Activated CD8-positive, alpha-beta T cell treated with anti-CD3 and anti-CD28 coated beads, Interleukin-2, amount 10 ng/mL, durations not matched to agents 7 days and 5 days (primary cell): ENCODE measurements around the gene EPB41L1. TPM values are rescaled to one million over a fixed set of nuclear protein-coding genes. Genes with fewer than 3 reads are reported as not detected.

Source experiments
- ATAC-seq: fragments of 150-1000 bp; cut with Tn5 transposase; one replicate; pipeline ENCODE4 v1.10.0; 2021; ENCODE audit warnings: moderate library complexity
- CTCF ChIA-PET: fragments of 350-600 bp; sonication (Branson Sonifier 250); formaldehyde crosslinking; loops from one replicate; lab custom pipeline; 2021; ENCODE audit warnings: antibody characterized with exemption; lab: Charles Lee
- POLR2A ChIA-PET: fragments of 350-600 bp; sonication (Branson Sonifier 250); formaldehyde crosslinking; loops from one replicate; lab custom pipeline; 2021; ENCODE audit warnings: antibody characterized with exemption; lab: Charles Lee
- DNase-seq: peaks from one replicate; pipeline ENCODE4 v3.0.0-alpha.2; 2020
- H3K27ac Mint-ChIP-seq: one replicate; pipeline ENCODE4 v1.8.0; 2021; ENCODE audit warnings: mild to moderate bottlenecking, mixed read lengths
- H3K27me3 Mint-ChIP-seq: one replicate; pipeline ENCODE4 v1.8.0; 2021; ENCODE audit warnings: low read depth, mixed read lengths
- H3K36me3 Mint-ChIP-seq: one replicate; pipeline ENCODE4 v1.8.0; 2021; ENCODE audit warnings: low read depth, mixed read lengths
- H3K4me1 Mint-ChIP-seq: one replicate; pipeline ENCODE4 v1.8.0; 2021; ENCODE audit warnings: low read depth, mixed read lengths
- H3K4me3 Mint-ChIP-seq: one replicate; pipeline ENCODE4 v1.8.0; 2021; ENCODE audit warnings: mild to moderate bottlenecking, mixed read lengths
- H3K9me3 Mint-ChIP-seq: one replicate; pipeline ENCODE4 v1.8.0; 2022; ENCODE audit warnings: mixed read lengths; ENCODE audit not compliant: insufficient read depth
- total RNA-seq, 2 experiments: library from RNA; stranded (reverse); gene quantifications; one replicate each; pipeline ENCODE4 v1.2.3, GENCODE V29; 2021

Gene EPB41L1
- total RNA-seq, 2 experiments from 2014 or later, result not detected

- CTCF ChIA-PET, result no interaction called here
- H3K9me3 Mint-ChIP-seq, result no peaks in the 10 kb centered on the region
- DNase-seq (no peak), ATAC-seq (no peak)
- H3K27me3 Mint-ChIP-seq, result no peaks in the 10 kb centered on the region
- no peak overlapping the region for H3K27ac Mint-ChIP-seq
- H3K4me1 Mint-ChIP-seq, result no peaks in the 10 kb centered on the region
- no peak overlapping the region for H3K4me3 Mint-ChIP-seq
- H3K36me3 Mint-ChIP-seq, result no peaks in the 10 kb centered on the region
- POLR2A ChIA-PET, result interaction anchor here (0.6 kb wide), 1 partner anchor 179 kb away, joined by 3 read pairs; no protein-coding TSS in a partner anchor
These were observed 120.5 kb downstream of the EPB41L1 start for GRCh38 chr20:36275011-36275410.

- ChIA-PET POLR2A (no interaction called here), CTCF (no interaction called here)
- no peak for ATAC-seq
- no peak for DNase-seq
- no peaks in the 10 kb centered on the region for H3K9me3 Mint-ChIP-seq
- no peak overlapping the region for H3K27ac Mint-ChIP-seq
- H3K4me3 Mint-ChIP-seq, result no peak overlapping the region
- H3K4me1 Mint-ChIP-seq, result no peaks in the 10 kb centered on the region
- H3K36me3 Mint-ChIP-seq, result no peaks in the 10 kb centered on the region
- no peaks in the 10 kb centered on the region for H3K27me3 Mint-ChIP-seq
These were observed 121.1 kb downstream of the EPB41L1 start for GRCh38 chr20:36275441-36276189.

- Mint-ChIP-seq H3K4me1 (no peaks in the 10 kb centered on the region), H3K27me3 (peaks cover 2% of the 10 kb centered on the region), H3K9me3 (no peaks in the 10 kb centered on the region), H3K36me3 (no peaks in the 10 kb centered on the region), H3K4me3 (no peak overlapping the region), H3K27ac (no peak overlapping the region)
- ATAC-seq, result no peak
- CTCF ChIA-PET, result interaction anchor here (1.2 kb wide), 1 partner anchor 75 kb away, joined by 3 read pairs; no protein-coding TSS in a partner anchor
- no peak for DNase-seq
- POLR2A ChIA-PET, result no interaction called here
These were observed 123.0 kb downstream of the EPB41L1 start for GRCh38 chr20:36277546-36277945.

GRCh38 chr20:36279362-36279761 is 124.8 kb downstream of the EPB41L1 start:
- DNase-seq (no peak), ATAC-seq (no peak)
- no peaks in the 10 kb centered on the region for H3K36me3 Mint-ChIP-seq
- H3K27ac Mint-ChIP-seq, result no peak overlapping the region
- H3K27me3 Mint-ChIP-seq, result peaks cover 2% of the 10 kb centered on the region
- H3K9me3 Mint-ChIP-seq, result no peaks in the 10 kb centered on the region
- POLR2A ChIA-PET, result no interaction called here
- H3K4me1 Mint-ChIP-seq, result no peaks in the 10 kb centered on the region
- no peak overlapping the region for H3K4me3 Mint-ChIP-seq
- CTCF ChIA-PET, result interaction anchor here (1.5 kb wide), 1 partner anchor 77 kb away, joined by 4 read pairs; no protein-coding TSS in a partner anchor

GRCh38 chr20:36279776-36280175 is 125.2 kb downstream of the EPB41L1 start:
- Mint-ChIP-seq H3K4me3 (no peak overlapping the region), H3K9me3 (no peaks in the 10 kb centered on the region), H3K36me3 (no peaks in the 10 kb centered on the region), H3K27ac (no peak overlapping the region), H3K4me1 (no peaks in the 10 kb centered on the region), H3K27me3 (peaks cover 2% of the 10 kb centered on the region)
- POLR2A ChIA-PET, result no interaction called here
- DNase-seq, result no peak
- CTCF ChIA-PET, result interaction anchor here (1.4 kb wide), 1 partner anchor 77 kb away, joined by 4 read pairs; no protein-coding TSS in a partner anchor
- no peak for ATAC-seq

- Mint-ChIP-seq H3K27me3 (peaks cover 2% of the 10 kb centered on the region), H3K4me3 (no peak overlapping the region), H3K36me3 (no peaks in the 10 kb centered on the region), H3K4me1 (no peaks in the 10 kb centered on the region), H3K27ac (no peak overlapping the region), H3K9me3 (no peaks in the 10 kb centered on the region)
- CTCF ChIA-PET, result no interaction called here
- POLR2A ChIA-PET, result no interaction called here
- DNase-seq, result no peak
- no peak for ATAC-seq
These were observed 127.3 kb downstream of the EPB41L1 start for GRCh38 chr20:36281785-36282380.

Other genes starting within 250 kb of the EPB41L1 start
- gene SCAND1, start 200.2 kb upstream of the EPB41L1 start, total RNA-seq, result 10 to 100 TPM; 63.2 to 64.7 TPM
- gene CNBD2, start 186.2 kb upstream of the EPB41L1 start, total RNA-seq, result 1 to 10 TPM; 4.9 to 6.1 TPM
- gene AAR2, start 81.7 kb downstream of the EPB41L1 start, total RNA-seq, result 10 to 100 TPM; 20.5 to 22.7 TPM
- 10 to 100 TPM; 19.9 to 23.6 TPM for gene DLGAP4, start 151.6 kb downstream of the EPB41L1 start, total RNA-seq